ENCODE measurements around the gene MYMX.

Gene MYMX

GRCh38 chr6:44247338-44248302 lies 30.9 kb downstream of the MYMX start (continued):
- 0 out of 2 replicates have a peak, but pooled peaks have one; percentile 3 for TF ChIP-seq INSM2 (tag by site-specific recombination; IDR thresholded peaks at IDR 0.05)
- TF ChIP-seq ZNF426 (tag by site-specific recombination; IDR thresholded peaks at IDR 0.05): no peak
- TF ChIP-seq ZBTB20 (tag by site-specific recombination; IDR thresholded peaks at IDR 0.05): peak; percentile 19; the same call in 1 of the 2 replicates
- 0 out of 2 replicates have a peak, but pooled peaks have one; percentile 0 for TF ChIP-seq REST (tag by site-specific recombination; IDR thresholded peaks at IDR 0.05)
- TF ChIP-seq ZSCAN16 (tag by site-specific recombination; IDR thresholded peaks at IDR 0.05): 0 out of 2 replicates have a peak, but pooled peaks have one; percentile 6
- TF ChIP-seq ZNF341 (tag by site-specific recombination; IDR thresholded peaks at IDR 0.05; ENCODE audit: low read depth): peak; percentile 91
- peak; percentile 6; the same call in 1 of the 2 replicates for TF ChIP-seq SP7 (tag by site-specific recombination; IDR thresholded peaks at IDR 0.05)
- no peak for TF ChIP-seq ZNF555 (tag by site-specific recombination; conservative IDR thresholded peaks at IDR 0.05)

- Histone ChIP-seq H3K36me3 (ENCODE audit: control insufficient read depth in 2 of 2, insufficient read depth in 1 of 2, low read length in 2 of 2) (peaks cover 28 to 61% of the 10 kb centered on the region in 2 experiments), H3K4me1 (ENCODE audit: control insufficient read depth, insufficient read depth, low read length) (no peaks in the 10 kb centered on the region), H3K27ac (ENCODE audit: extremely low read depth, low read depth, low read length) (no peak overlapping the region), H3K4me3 (ENCODE audit: low read depth, low read length) (peak overlapping the region; percentile 66), H3K9me3 (ENCODE audit: control insufficient read depth, insufficient read depth, low read depth, low read length) (no peaks in the 10 kb centered on the region)
- ChIA-PET CTCF (interaction anchor here (0.6 to 5.6 kb wide), 7 partner anchors 8 to 152 kb away, joined by 3 to 70 read pairs (median 7); partner anchors contain the start of gene SLC35B2), POLR2A (interaction anchor here (0.7 to 5.1 kb wide), 3 partner anchors 7 to 20 kb away, joined by 4 to 131 read pairs (median 10); partner anchors contain the start of gene SLC35B2)
- TF ChIP-seq ZNF138 (tag by site-specific recombination; IDR thresholded peaks at IDR 0.05; ENCODE audit: borderline replicate concordance) (no peak), ZNF112 (tag by site-specific recombination; IDR thresholded peaks at IDR 0.05) (no peak), ZNF660 (tag by site-specific recombination; IDR thresholded peaks at IDR 0.05) (no peak), ZNF645 (tag by site-specific recombination; IDR thresholded peaks at IDR 0.05) (no peak), ZNF146 (tag by site-specific recombination; IDR thresholded peaks at IDR 0.05) (no peak), ZNF157 (tag by site-specific recombination; IDR thresholded peaks at IDR 0.05) (no peak), ZSCAN5A (tag by site-specific recombination; IDR thresholded peaks at IDR 0.05) (no peak), ZNF48 (tag by site-specific recombination; IDR thresholded peaks at IDR 0.05) (no peak), KLF1 (tag by site-specific recombination; IDR thresholded peaks at IDR 0.05) (no peak), ELK4 (IDR thresholded peaks at IDR 0.05; ENCODE audit: borderline replicate concordance, low read depth, low read length) (no peak), ZNF175 (tag by site-specific recombination; IDR thresholded peaks at IDR 0.05) (no peak), ZNF362 (tag by site-specific recombination; IDR thresholded peaks at IDR 0.05) (no peak), ZBTB49 (tag by site-specific recombination; IDR thresholded peaks at IDR 0.05; ENCODE audit: low read depth) (no peak)
These were observed 31.9 kb downstream of the MYMX start for GRCh38 chr6:44248579-44248978.

Measured in HEK293 (cell line).